ENCODE results near the gene CROCC. TPM values are rescaled to one million over a fixed set of nuclear protein-coding genes. Genes with fewer than 3 reads are reported as not detected.
"Not testable (repeated sequence)": the region's sequence is repeated elsewhere in the genome, so short reads cannot be mapped to it uniquely, and the experiment has no call there.

CROCC gene
- total RNA-seq (17.9 and 30.3 TPM in 2 replicates), polyA plus RNA-seq (12.1 and 14.6 TPM in 2 replicates)

- Histone ChIP-seq H3K9me3 (ENCODE audit: low read depth) (no peaks in the 10 kb centered on the region), H3K27me3 (no peaks in the 10 kb centered on the region), H3K4me3 (peak within 1 kb of the TSS; percentile 7), H3K4me1 (ENCODE audit: low read depth) (no peaks in the 10 kb centered on the region), H3K36me3 (no peaks in the 10 kb centered on the region), H3K27ac (no peak within 1 kb of the TSS)
- TF ChIP-seq, protein P1, sequence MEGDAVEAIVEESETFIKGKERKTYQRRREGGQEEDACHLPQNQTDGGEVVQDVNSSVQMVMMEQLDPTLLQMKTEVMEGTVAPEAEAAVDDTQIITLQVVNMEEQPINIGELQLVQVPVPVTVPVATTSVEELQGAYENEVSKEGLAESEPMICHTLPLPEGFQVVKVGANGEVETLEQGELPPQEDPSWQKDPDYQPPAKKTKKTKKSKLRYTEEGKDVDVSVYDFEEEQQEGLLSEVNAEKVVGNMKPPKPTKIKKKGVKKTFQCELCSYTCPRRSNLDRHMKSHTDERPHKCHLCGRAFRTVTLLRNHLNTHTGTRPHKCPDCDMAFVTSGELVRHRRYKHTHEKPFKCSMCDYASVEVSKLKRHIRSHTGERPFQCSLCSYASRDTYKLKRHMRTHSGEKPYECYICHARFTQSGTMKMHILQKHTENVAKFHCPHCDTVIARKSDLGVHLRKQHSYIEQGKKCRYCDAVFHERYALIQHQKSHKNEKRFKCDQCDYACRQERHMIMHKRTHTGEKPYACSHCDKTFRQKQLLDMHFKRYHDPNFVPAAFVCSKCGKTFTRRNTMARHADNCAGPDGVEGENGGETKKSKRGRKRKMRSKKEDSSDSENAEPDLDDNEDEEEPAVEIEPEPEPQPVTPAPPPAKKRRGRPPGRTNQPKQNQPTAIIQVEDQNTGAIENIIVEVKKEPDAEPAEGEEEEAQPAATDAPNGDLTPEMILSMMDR (IDR thresholded peaks at IDR 0.05; ENCODE audit: low read depth, low read length): no peak
- peak; percentile 66 to 74 for DNase-seq (ENCODE audit: low read depth in 1 of 2, low spot score in 1 of 2)
Measured at GRCh38 chr1:16921391-16922185, at the start of gene CROCC. Gene CROCC (plus strand): TSS chr1:16921931. CDS start chr1:16922019, 88 bp downstream.

DNA sequence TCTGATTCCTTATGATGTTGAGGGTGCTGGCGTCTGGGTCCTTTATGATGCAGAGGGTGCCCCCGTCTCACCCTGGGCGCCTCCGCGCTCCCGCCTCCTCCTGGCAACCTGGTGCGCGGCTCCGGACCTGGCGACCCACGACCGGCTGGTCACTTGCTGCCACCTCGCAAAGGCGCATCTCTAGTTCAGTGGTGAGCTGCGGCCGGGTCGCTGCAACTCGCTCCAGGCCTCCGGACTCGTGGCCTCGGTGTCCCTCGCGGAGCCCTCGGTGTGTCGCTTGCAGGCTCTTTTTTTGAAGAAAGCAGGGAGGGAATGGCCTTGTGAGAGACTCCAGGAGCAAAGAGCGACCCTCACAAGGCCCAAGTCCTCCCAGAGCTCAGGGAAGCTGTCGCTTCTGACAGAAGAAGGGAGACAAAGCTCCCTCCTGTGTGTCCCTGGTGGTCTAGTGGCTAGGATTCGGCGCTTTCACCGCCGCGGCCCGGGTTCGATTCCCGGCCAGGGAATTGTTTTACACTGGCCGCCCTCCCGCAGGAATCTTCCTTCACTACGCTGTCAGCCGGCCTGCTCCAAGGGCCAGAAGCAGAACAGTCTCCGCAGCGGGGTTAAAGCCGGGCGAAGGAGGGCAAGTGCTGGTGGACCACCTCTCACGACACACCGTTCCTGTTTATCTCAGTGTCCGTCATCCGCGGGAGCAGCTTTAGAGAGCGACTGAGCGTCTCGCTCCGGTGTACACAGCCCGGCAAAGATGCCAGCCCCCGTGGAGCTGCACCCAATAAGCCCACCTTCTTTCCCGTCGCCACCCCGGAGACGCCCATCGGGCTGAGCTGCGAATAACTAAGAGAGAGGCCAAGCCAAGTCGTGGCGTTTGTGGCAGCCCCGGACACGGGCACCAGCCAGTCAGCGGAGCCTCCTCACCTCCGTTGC is 49.3 kb upstream of the CROCC start:
- DNase-seq (ENCODE audit: low read depth in 1 of 2, low spot score in 1 of 2): peak; percentile 71 to 72
- not testable (repeated sequence) for H3K4me3 ChIP-seq; H3K27me3 ChIP-seq; H3K36me3 ChIP-seq; H3K27ac ChIP-seq; H3K9me3 ChIP-seq (ENCODE audit: low read depth); H3K4me1 ChIP-seq (ENCODE audit: low read depth)

GRCh38 chr1:16873076-16873879 is 48.5 kb upstream of the CROCC start:
- H3K36me3 ChIP-seq; H3K4me1 ChIP-seq (ENCODE audit: low read depth); H3K27ac ChIP-seq; H3K4me3 ChIP-seq; H3K27me3 ChIP-seq; H3K9me3 ChIP-seq (ENCODE audit: low read depth): not testable (repeated sequence)
- DNase-seq (ENCODE audit: low read depth in 1 of 2, low spot score in 1 of 2): peak in 1 of 2 donors; percentile 73

- H3K27ac ChIP-seq; H3K4me3 ChIP-seq; H3K27me3 ChIP-seq; H3K36me3 ChIP-seq; H3K4me1 ChIP-seq (ENCODE audit: low read depth); H3K9me3 ChIP-seq (ENCODE audit: low read depth); DNase-seq (ENCODE audit: low read depth in 1 of 2, low spot score in 1 of 2): not testable (repeated sequence)
Measured at GRCh38 chr1:16874968-16875765, 46.6 kb upstream of the CROCC start.

GRCh38 chr1:16881742-16882141 is 40.0 kb upstream of the CROCC start:
- not testable (repeated sequence) for DNase-seq (ENCODE audit: low read depth in 1 of 2, low spot score in 1 of 2); H3K36me3 ChIP-seq; H3K4me1 ChIP-seq (ENCODE audit: low read depth); H3K27ac ChIP-seq; H3K9me3 ChIP-seq (ENCODE audit: low read depth); H3K4me3 ChIP-seq; H3K27me3 ChIP-seq

DNA sequence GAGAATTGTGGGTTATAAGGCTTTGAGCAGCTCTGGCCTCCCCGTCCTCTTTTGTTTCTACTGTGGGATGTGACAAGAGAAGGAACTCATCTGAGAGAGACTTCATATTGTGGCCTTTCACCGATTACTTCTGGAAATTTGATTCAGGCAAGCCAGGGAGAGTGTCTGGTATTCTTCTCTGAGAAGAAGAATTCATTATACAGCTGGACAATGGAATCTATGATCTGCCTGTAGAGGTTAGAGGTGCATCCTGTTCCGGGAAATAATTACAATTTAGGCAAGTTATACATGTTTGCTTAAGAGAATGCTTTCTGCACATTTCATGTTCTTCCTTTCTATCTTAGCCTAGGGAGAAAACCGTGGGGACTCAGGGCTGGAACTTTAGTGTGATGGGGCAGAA is 38.7 kb upstream of the CROCC start:
- no peaks in the 10 kb centered on the region for H3K9me3 ChIP-seq (ENCODE audit: low read depth)
- DNase-seq (ENCODE audit: low read depth in 1 of 2, low spot score in 1 of 2): no peak
- no peak overlapping the region for H3K4me3 ChIP-seq
- H3K36me3 ChIP-seq: no peaks in the 10 kb centered on the region
- H3K4me1 ChIP-seq (ENCODE audit: low read depth): peaks cover 10% of the 10 kb centered on the region
- TF ChIP-seq, protein P1 (IDR thresholded peaks at IDR 0.05; ENCODE audit: low read depth, low read length): no peak
- no peaks in the 10 kb centered on the region for H3K27me3 ChIP-seq
- H3K27ac ChIP-seq: no peak overlapping the region

- not testable (repeated sequence) for H3K4me1 ChIP-seq (ENCODE audit: low read depth); H3K27me3 ChIP-seq; H3K36me3 ChIP-seq; H3K27ac ChIP-seq; H3K4me3 ChIP-seq; H3K9me3 ChIP-seq (ENCODE audit: low read depth); DNase-seq (ENCODE audit: low read depth in 1 of 2, low spot score in 1 of 2)
Measured at GRCh38 chr1:16884487-16884886, 37.2 kb upstream of the CROCC start.

All from cardiac muscle cell (in vitro differentiated cells and primary cell).